CD4-positive, alpha-beta T cell treated with Interleukin-15 for 1 hour (primary cell): Measurements from ENCODE around the gene LYPD6B.

Source experiments
- DNase-seq: peaks from one replicate; pipeline ENCODE4 v3.0.0-alpha.2; 2020

LYPD6B gene

GRCh38 chr2:149129433-149129832 is 90.9 kb downstream of the LYPD6B start:
- DNase-seq: no peak

- DNase-seq: no peak
Measured at GRCh38 chr2:149132339-149132738, 93.8 kb downstream of the LYPD6B start.

GRCh38 chr2:149132901-149133300 is 94.4 kb downstream of the LYPD6B start:
- DNase-seq: no peak

GRCh38 chr2:149134335-149134923 is 95.9 kb downstream of the LYPD6B start:
- DNase-seq: no peak

GRCh38 chr2:149136111-149136510 is 97.6 kb downstream of the LYPD6B start:
- DNase-seq: no peak

GRCh38 chr2:149141046-149141445 is 102.5 kb downstream of the LYPD6B start:
- no peak for DNase-seq

- no peak for DNase-seq
Measured at GRCh38 chr2:149143734-149144133, 105.2 kb downstream of the LYPD6B start.

- no peak for DNase-seq
Measured at GRCh38 chr2:149145314-149146295, 107.1 kb downstream of the LYPD6B start.

GRCh38 chr2:149146876-149147275 is 108.4 kb downstream of the LYPD6B start:
- DNase-seq: no peak

- no peak for DNase-seq
Measured at GRCh38 chr2:149148194-149149006, 109.9 kb downstream of the LYPD6B start.

- DNase-seq: no peak
Measured at GRCh38 chr2:149149007-149149297, 110.5 kb downstream of the LYPD6B start.

GRCh38 chr2:149152469-149152953 is 114.0 kb downstream of the LYPD6B start:
- DNase-seq: no peak

- no peak for DNase-seq
Measured at GRCh38 chr2:149155196-149155969, 116.9 kb downstream of the LYPD6B start.

- no peak for DNase-seq
Measured at GRCh38 chr2:149155988-149156387, 117.5 kb downstream of the LYPD6B start.

- no peak for DNase-seq
Measured at GRCh38 chr2:149156971-149157740, 118.7 kb downstream of the LYPD6B start.

GRCh38 chr2:149158957-149159356 is 120.5 kb downstream of the LYPD6B start:
- no peak for DNase-seq

GRCh38 chr2:149160195-149160594 is 121.7 kb downstream of the LYPD6B start:
- no peak for DNase-seq

- DNase-seq: peak; percentile 18
Measured at GRCh38 chr2:149160701-149161217, 122.3 kb downstream of the LYPD6B start.

- DNase-seq: no peak
Measured at GRCh38 chr2:149161481-149162225, 123.2 kb downstream of the LYPD6B start.

GRCh38 chr2:149164296-149164695 is 125.8 kb downstream of the LYPD6B start:
- DNase-seq: no peak

- DNase-seq: no peak
Measured at GRCh38 chr2:149164827-149165226, 126.3 kb downstream of the LYPD6B start.
